GM10266 (cell line): ENCODE measurements around the gene CNPY2.
A peak's percentile ranks its signal among the peaks of the same experiment; 100 is the strongest.

Experiments
- DNase-seq: peaks from one replicate; pipeline ENCODE4 v3.0.0; 2012; ENCODE audit errors: extremely low spot score
- TF ChIP-seq, protein P1 (sequence below): IDR thresholded peaks from 2 replicates; pipeline ENCODE4 v1.5.1; 2012; ENCODE audit warnings: mild to moderate bottlenecking, low read depth; ENCODE audit not compliant: control insufficient read depth, insufficient read depth; ENCODE audit errors: missing control alignments

Gene CNPY2

DNA sequence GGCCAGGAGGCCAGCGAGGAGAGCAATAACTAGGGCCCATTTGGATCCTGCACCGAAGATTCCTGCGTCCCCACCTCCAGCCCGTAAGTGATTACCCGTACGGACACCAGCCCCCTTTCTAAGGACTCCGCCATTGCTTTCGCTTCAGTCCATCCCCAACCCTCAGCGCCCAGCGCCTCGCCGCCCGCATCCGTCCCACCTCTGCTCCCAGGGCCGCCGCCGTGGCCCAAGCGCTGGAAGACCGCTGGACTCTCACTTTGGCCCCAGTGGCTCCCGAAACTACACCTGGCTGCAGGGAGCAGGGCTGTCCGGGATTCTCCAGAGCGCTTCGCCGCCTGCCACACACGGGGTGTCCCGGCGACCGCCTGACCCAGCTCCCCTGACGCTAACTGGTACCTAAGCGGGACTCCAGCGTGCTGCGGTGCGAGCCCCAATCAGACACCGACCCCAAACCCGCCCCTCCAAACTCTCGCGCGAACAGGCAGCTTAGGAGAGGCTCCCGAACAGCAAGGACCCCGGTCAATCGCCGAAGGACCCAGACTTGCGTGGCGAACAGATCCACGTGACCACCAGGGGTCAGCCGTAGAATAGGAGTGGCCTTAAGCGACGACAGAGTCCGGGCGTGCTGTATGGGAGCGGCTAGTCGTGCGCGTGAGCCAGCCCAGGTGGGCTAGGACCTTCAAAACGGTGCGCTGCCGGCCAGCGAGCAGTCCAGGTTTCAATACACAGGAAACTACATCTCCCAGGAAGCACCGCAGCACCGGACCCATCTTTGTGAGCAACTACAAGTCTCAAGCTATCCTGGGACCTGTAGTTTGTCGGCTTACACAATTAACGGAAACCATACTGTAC is at the start of gene CNPY2:
CNPY2 (minus strand) TSS at position 367 of the 852 bp plus-strand sequence. CDS start 771 bp downstream, outside the sequence.
- DNase-seq = peak; percentile 91
- TF ChIP-seq, protein P1, sequence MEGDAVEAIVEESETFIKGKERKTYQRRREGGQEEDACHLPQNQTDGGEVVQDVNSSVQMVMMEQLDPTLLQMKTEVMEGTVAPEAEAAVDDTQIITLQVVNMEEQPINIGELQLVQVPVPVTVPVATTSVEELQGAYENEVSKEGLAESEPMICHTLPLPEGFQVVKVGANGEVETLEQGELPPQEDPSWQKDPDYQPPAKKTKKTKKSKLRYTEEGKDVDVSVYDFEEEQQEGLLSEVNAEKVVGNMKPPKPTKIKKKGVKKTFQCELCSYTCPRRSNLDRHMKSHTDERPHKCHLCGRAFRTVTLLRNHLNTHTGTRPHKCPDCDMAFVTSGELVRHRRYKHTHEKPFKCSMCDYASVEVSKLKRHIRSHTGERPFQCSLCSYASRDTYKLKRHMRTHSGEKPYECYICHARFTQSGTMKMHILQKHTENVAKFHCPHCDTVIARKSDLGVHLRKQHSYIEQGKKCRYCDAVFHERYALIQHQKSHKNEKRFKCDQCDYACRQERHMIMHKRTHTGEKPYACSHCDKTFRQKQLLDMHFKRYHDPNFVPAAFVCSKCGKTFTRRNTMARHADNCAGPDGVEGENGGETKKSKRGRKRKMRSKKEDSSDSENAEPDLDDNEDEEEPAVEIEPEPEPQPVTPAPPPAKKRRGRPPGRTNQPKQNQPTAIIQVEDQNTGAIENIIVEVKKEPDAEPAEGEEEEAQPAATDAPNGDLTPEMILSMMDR = peak; percentile 25

DNA sequence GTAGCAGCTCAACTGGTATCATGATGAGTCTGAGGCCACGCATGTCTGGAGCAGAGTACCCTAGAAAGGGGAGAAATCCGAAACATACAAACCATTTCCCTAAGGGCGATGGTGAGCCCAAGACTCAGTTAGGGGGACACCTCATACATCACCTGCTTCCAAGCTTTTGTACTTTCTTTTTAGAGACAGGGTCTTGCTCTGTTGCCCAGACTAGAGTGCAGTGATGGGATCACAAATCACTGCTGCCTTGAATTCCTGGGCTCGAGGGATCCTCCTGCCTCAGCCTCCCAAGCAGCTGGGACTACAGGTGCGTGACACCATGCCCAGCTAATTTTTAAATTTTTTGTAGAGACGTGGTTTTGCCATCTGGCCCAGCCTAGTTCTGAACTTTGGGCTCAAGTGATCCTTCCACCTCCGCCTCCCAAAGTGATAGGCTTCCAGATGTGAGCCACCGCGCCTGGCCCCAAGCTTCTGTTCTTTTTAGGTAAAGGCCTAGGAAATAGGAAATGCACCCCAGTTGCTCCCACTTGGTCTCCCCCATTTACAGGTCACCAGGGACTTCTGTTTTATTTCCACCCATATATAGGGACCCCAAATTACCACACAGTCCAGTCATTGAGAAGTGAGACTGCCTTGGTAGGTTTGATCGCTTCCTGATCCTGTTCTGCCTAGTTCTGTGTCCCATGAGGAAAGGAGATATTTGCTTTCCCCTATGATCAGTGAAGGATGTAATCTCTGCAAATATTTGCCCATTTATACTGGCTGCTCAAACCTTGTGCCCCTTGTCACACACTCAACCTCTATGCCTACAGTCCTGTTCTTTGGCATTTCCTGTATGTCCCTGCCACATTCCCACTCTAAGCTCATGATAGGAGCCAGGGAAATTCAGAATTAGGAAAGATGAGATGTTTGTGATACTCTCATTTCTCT is 46.6 kb upstream of the CNPY2 start, which contains the start of gene APOF:
APOF (minus strand) TSS at position 728 of the 930 bp plus-strand sequence; CDS start at position 616, 112 bp downstream.
- DNase-seq = no peak
- TF ChIP-seq, protein P1 = no peak

DNA sequence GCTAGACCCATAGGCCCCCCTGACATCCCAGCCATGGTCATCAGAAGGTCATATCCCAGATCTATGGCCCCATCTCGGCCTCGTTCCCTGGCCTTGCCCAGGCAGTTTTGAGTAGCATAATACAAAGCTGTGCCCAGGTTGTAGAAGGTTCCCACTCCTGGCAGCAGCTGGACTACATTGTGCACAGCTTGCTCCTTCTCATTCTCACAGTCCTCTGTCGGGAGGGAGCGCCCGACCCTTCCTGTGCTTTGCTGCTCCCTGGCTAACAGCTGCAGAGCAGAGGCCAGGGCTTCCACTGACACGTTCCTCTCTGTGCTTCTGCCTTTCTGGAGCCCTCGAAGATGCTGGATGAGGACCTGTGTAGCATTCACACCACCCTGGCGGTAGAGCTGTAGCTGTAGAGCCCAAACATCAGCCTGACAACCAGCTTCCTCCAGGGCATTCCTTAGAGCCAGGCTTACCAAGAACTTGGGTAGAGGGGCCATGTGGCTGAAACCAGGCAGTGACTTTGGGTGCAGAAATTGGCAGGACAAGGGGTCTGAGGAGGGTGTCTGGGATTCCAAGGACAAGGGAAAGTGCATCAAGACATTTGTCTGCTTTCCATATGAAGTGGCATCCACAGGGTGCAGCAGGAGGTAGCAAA is 45.8 kb upstream of the CNPY2 start:
- no peak for DNase-seq
- TF ChIP-seq, protein P1 = no peak

DNA sequence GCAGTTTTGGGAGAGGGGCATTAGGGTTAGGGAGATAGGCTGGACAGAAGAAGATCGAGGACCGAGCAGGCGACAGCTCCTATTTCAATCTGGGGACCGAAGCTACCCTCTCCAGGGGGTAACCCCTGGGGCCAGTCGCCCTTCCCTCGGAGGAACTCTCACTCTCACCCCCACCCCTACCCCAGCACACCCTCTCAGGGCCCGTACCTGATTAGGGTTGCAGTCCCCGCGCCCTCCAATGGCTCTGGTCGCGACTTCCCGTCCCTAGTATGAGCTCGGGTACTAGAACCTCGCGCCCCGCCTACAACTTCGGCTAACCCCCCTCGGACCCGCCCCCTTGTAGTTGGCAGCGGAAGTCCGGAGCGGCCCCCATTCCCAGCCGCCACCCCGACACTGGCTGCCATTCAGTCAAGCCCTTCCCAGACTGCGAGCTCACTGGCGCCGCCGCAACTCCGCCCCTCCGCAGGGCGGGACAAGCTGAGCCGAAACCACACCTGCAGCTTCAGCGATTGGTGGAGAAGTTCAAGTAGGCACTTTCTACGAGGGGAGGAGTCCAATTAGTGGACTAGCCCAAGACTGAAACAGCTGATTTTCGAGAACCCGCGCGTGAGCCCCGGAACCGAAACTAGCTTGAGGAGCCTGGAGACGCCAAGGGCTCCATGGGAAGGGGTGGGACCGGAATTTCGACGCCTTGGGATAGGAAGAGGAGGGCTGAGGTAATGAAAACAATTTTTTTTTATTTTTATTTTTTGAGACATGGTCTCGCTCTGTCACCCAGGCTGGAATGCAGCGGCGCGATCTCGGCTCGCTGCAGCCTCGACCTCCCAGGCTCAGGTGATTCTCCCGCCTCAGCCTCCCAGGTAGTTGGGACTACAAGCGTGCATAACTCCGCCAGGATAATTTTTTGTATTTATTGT is 44.3 kb upstream of the CNPY2 start, which contains the start of gene STAT2:
STAT2 (minus strand) TSS at position 257 of the 917 bp plus-strand sequence. CDS start 3,536 bp downstream, outside the sequence.
- DNase-seq = peak; percentile 92
- TF ChIP-seq, protein P1 = no peak

DNA sequence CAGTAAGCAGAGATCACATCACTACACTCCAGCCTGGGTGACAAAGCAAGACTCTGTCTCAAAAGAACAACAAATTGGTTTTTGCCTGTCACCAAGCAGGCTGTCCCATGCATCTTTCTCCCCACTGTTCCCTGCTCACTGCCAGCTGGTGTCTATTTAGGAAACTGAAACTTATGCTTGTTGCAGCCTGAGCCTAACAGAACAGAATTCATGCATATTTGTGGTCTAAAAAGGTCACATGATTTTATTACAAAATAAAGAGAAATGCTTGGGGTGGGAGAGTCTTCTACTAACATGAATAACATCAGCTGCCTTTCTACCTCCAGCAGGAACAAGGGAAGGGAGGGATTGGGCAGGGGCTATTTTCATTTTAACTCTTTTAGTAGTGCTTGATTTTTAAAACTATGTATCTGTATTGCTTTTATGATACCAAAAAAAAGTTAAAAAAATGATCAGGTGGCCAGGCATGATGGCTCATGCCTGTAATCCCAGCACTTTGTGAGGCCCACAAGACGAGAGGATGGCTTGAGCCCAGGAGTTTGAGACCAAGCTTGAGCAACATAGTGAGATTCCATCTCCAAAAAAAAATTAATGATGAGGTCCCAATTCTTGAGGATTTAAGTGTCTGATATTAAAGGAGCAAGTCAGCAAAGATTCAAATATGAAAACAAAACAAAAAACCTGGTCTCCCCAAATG is 43.2 kb upstream of the CNPY2 start:
- TF ChIP-seq, protein P1 = no peak
- no peak for DNase-seq
